Activated CD4-positive, CD25-positive, alpha-beta regulatory T cell treated with anti-CD3 and anti-CD28 coated beads, Interleukin-2, amount 50 U/mL, for 16 hours (primary cell): ENCODE measurements around the gene RAD21L1.
"Not testable (repeated sequence)": the region's sequence is repeated elsewhere in the genome, so short reads cannot be mapped to it uniquely, and the experiment has no call there.

Experiments
- DNase-seq: peaks from one replicate; pipeline ENCODE4 v3.0.0-alpha.2; 2020; ENCODE audit warnings: low read depth, low spot score

Gene RAD21L1

GRCh38 chr20:1199212-1199873 is 26.5 kb upstream of the RAD21L1 start:
- DNase-seq, result no peak

GRCh38 chr20:1199964-1200363 is 25.9 kb upstream of the RAD21L1 start:
- no peak for DNase-seq

GRCh38 chr20:1202762-1203504 is 22.9 kb upstream of the RAD21L1 start, which contains the start of gene C20orf202:
Gene C20orf202 (plus strand): TSS chr20:1203454. CDS start chr20:1203586, 132 bp downstream.
- DNase-seq, result no peak

GRCh38 chr20:1203630-1204029 is 22.2 kb upstream of the RAD21L1 start:
- no peak for DNase-seq

GRCh38 chr20:1204113-1204512 is 21.7 kb upstream of the RAD21L1 start:
- DNase-seq, result no peak

GRCh38 chr20:1204576-1204975 is 21.3 kb upstream of the RAD21L1 start:
- DNase-seq, result no peak

GRCh38 chr20:1205802-1206201 is 20.0 kb upstream of the RAD21L1 start:
- no peak for DNase-seq

- no peak for DNase-seq
Observed at GRCh38 chr20:1206366-1207148, 19.3 kb upstream of the RAD21L1 start.

GRCh38 chr20:1207293-1207878 is 18.5 kb upstream of the RAD21L1 start:
- DNase-seq, result no peak

GRCh38 chr20:1209447-1210387 is 16.1 kb upstream of the RAD21L1 start:
- no peak for DNase-seq

- DNase-seq, result no peak
Observed at GRCh38 chr20:1210501-1210900, 15.3 kb upstream of the RAD21L1 start.

- DNase-seq, result no peak
Observed at GRCh38 chr20:1212023-1212422, 13.8 kb upstream of the RAD21L1 start.

GRCh38 chr20:1212607-1213396 is 13.0 kb upstream of the RAD21L1 start:
- DNase-seq, result peak; percentile 46

GRCh38 chr20:1214838-1215261 is 11.0 kb upstream of the RAD21L1 start:
- no peak for DNase-seq

- no peak for DNase-seq
Observed at GRCh38 chr20:1215386-1216170, 10.3 kb upstream of the RAD21L1 start.

GRCh38 chr20:1216527-1217427 is 9.1 kb upstream of the RAD21L1 start:
- not testable (repeated sequence) for DNase-seq

- not testable (repeated sequence) for DNase-seq
Observed at GRCh38 chr20:1222750-1223149, 3.1 kb upstream of the RAD21L1 start.
